Loucy (cell line): Measurements from ENCODE around the gene RAD51D.
A peak's percentile ranks its signal among the peaks of the same experiment; 100 is the strongest.

Experiments used
- H2AFZ ChIP-seq: fragments of 200-600 bp; sonication (generic); 2 replicates; pipeline ENCODE4 v1.6.0; 2016; ENCODE audit warnings: antibody characterized with exemption, mild to moderate bottlenecking, low read length, moderate library complexity
- H3F3A ChIP-seq: fragments of 200-600 bp; 2 replicates; pipeline ENCODE4 v1.6.0; 2016; ENCODE audit warnings: antibody characterized with exemption, low read depth, mild to moderate bottlenecking
- H3K27me3 ChIP-seq: fragments of 200-600 bp; sonication (generic); 2 replicates; pipeline ENCODE4 v1.6.1; 2014; ENCODE audit warnings: low read length, mild to moderate bottlenecking; ENCODE audit not compliant: insufficient read depth, poor library complexity, severe bottlenecking
- H3K36me3 ChIP-seq: fragments of 200-600 bp; sonication (generic); 2 replicates; pipeline ENCODE4 v1.6.1; 2016; ENCODE audit warnings: low read length; ENCODE audit not compliant: insufficient read depth
- H3K4me1 ChIP-seq: fragments of 200-600 bp; sonication (generic); 2 replicates; pipeline ENCODE4 v1.5.1; 2014; ENCODE audit warnings: low read length, mild to moderate bottlenecking; ENCODE audit not compliant: insufficient read depth, poor library complexity, severe bottlenecking
- H3K4me2 ChIP-seq: fragments of 200-600 bp; sonication (generic); 2 replicates; pipeline ENCODE4 v1.6.0; 2014; ENCODE audit warnings: antibody characterized with exemption, low read length, low read depth, mild to moderate bottlenecking; ENCODE audit not compliant: poor library complexity, severe bottlenecking
- H3K4me3 ChIP-seq: fragments of 200-600 bp; sonication (generic); 2 replicates; pipeline ENCODE4 v1.5.1; 2014; ENCODE audit warnings: low read length, mild to moderate bottlenecking, mixed read lengths; ENCODE audit not compliant: poor library complexity, severe bottlenecking
- H3K79me2 ChIP-seq: fragments of 200-600 bp; sonication (generic); 2 replicates; pipeline ENCODE4 v1.6.1; 2014; ENCODE audit warnings: low read length; ENCODE audit not compliant: insufficient read depth
- H3K9ac ChIP-seq: fragments of 200-600 bp; sonication (generic); 2 replicates; pipeline ENCODE4 v1.6.0; 2014; ENCODE audit warnings: mild to moderate bottlenecking, low read depth, low read length, moderate library complexity; ENCODE audit not compliant: poor library complexity, severe bottlenecking
- H3K9me2 ChIP-seq: fragments of 200-600 bp; sonication (generic); replicated peaks from 2 replicates; pipeline ENCODE4 v1.6.1; 2016; ENCODE audit warnings: low read depth, low read length, mixed read lengths
- H3K9me3 ChIP-seq: fragments of 200-600 bp; sonication (generic); 2 replicates; pipeline ENCODE4 v1.6.1; 2014; ENCODE audit warnings: mild to moderate bottlenecking, antibody characterized with exemption, low read length, low read depth; ENCODE audit not compliant: insufficient read depth
- H4K20me1 ChIP-seq: fragments of 200-600 bp; sonication (generic); 2 replicates; pipeline ENCODE4 v1.6.0; 2014; ENCODE audit warnings: antibody characterized with exemption, low read length, mild to moderate bottlenecking; ENCODE audit not compliant: insufficient read depth, poor library complexity, severe bottlenecking
- CTCF ChIP-seq: fragments of 200-600 bp; sonication (generic); conservative IDR thresholded peaks from 2 replicates; pipeline ENCODE4 v1.5.1; 2014; ENCODE audit warnings: mild to moderate bottlenecking, antibody characterized with exemption, low read length
- EZH2phosphoT487 ChIP-seq: fragments of 200-600 bp; IDR thresholded peaks from 2 replicates; pipeline ENCODE4 v1.6.1; 2018; ENCODE audit warnings: antibody characterized with exemption, mild to moderate bottlenecking, moderate library complexity, borderline replicate concordance

Gene RAD51D

GRCh38 chr17:35087731-35088355 is 31.8 kb downstream of the RAD51D start:
- H3K36me3 ChIP-seq = no peaks in the 10 kb centered on the region
- H3K9ac ChIP-seq = peak overlapping the region; percentile 84
- H3F3A ChIP-seq = no peaks in the 10 kb centered on the region
- H3K27me3 ChIP-seq = no peaks in the 10 kb centered on the region
- no peaks in the 10 kb centered on the region for H3K9me3 ChIP-seq
- peak overlapping the region; percentile 89; the same call in 1 of the 2 replicates for H2AFZ ChIP-seq
- H3K4me2 ChIP-seq = peak overlapping the region; percentile 82
- H3K79me2 ChIP-seq = peaks cover 30% of the 10 kb centered on the region; the same call in 1 of the 2 replicates
- H3K4me3 ChIP-seq = peak overlapping the region; percentile 92
- H3K9me2 ChIP-seq = no peaks in the 10 kb centered on the region
- peaks cover 36% of the 10 kb centered on the region for H3K4me1 ChIP-seq
- H4K20me1 ChIP-seq = no peaks in the 10 kb centered on the region
- TF ChIP-seq CTCF (no peak), EZH2phosphoT487 (no peak)

- H3K27me3 ChIP-seq = no peaks in the 10 kb centered on the region
- no peaks in the 10 kb centered on the region for H3K36me3 ChIP-seq
- H2AFZ ChIP-seq = no peak overlapping the region
- H3K9me3 ChIP-seq = no peaks in the 10 kb centered on the region
- peak overlapping the region; percentile 10 for H3K9ac ChIP-seq
- H3K4me3 ChIP-seq = peak overlapping the region; percentile 92
- H4K20me1 ChIP-seq = no peaks in the 10 kb centered on the region
- peak overlapping the region; percentile 82 for H3K4me2 ChIP-seq
- H3K4me1 ChIP-seq = peaks cover 43% of the 10 kb centered on the region
- peaks cover 30% of the 10 kb centered on the region; the same call in 1 of the 2 replicates for H3K79me2 ChIP-seq
- no peaks in the 10 kb centered on the region for H3K9me2 ChIP-seq
- no peaks in the 10 kb centered on the region; the same call in 1 of the 2 replicates for H3F3A ChIP-seq
- TF ChIP-seq EZH2phosphoT487 = no peak
- TF ChIP-seq CTCF = no peak
Observed at GRCh38 chr17:35086931-35087573, 32.6 kb downstream of the RAD51D start.

- H3K9me3 ChIP-seq = no peaks in the 10 kb centered on the region
- no peaks in the 10 kb centered on the region for H3K9me2 ChIP-seq
- peaks cover 47% of the 10 kb centered on the region for H3K4me1 ChIP-seq
- H3K9ac ChIP-seq = no peak overlapping the region
- H2AFZ ChIP-seq = no peak overlapping the region
- no peak overlapping the region for H3K4me3 ChIP-seq
- H3K36me3 ChIP-seq = no peaks in the 10 kb centered on the region
- no peaks in the 10 kb centered on the region for H4K20me1 ChIP-seq
- peaks cover 30% of the 10 kb centered on the region; the same call in 1 of the 2 replicates for H3K79me2 ChIP-seq
- no peaks in the 10 kb centered on the region; the same call in 1 of the 2 replicates for H3F3A ChIP-seq
- H3K27me3 ChIP-seq = no peaks in the 10 kb centered on the region
- no peak for TF ChIP-seq EZH2phosphoT487
- TF ChIP-seq CTCF = no peak
- H3K4me2 ChIP-seq = peak overlapping the region; percentile 82
Observed at GRCh38 chr17:35086164-35086563, 33.5 kb downstream of the RAD51D start.
